GM12878 (cell line): ENCODE results near the gene CCNY. TPM values are rescaled to one million over a fixed set of nuclear protein-coding genes. Genes with fewer than 3 reads are reported as not detected.

Experiments used
- ATAC-seq: fragments of 200-7000 bp; cut with Tn5 transposase; 3 replicates; pipeline ENCODE4 v1.9.1; 2020; ENCODE audit warnings: mild to moderate bottlenecking, moderate library complexity
- BruUV-seq: library from RNA; stranded (reverse); fragments of 400-500 nt; replicated peaks from 2 replicates; lab custom pipeline; 2021; lab: Mats Ljungman, UMichigan
- CTCF ChIA-PET: fragments of 300-600 bp; sonication (Branson Sonifier 250); formaldehyde crosslinking; extraction: SDS; loops from one replicate; lab custom pipeline; 2021; ENCODE audit warnings: inconsistent platforms; lab: Yijun Ruan, JAX
- POLR2A ChIA-PET: fragments of 350-600 bp; formaldehyde crosslinking; extraction: SDS; loops from one replicate; lab custom pipeline; 2021; ENCODE audit warnings: inconsistent platforms; lab: Charles Lee
- RAD21 ChIA-PET: fragments of 300-600 bp; sonication (Branson Sonifier 250); formaldehyde crosslinking; loops from one replicate; lab custom pipeline; 2023; ENCODE audit warnings: antibody characterized with exemption; ENCODE audit not compliant: unreplicated experiment; lab: Charles Lee
- SMC1A ChIA-PET: fragments of 300-600 bp; sonication (Branson Sonifier 250); formaldehyde crosslinking; loops from one replicate; lab custom pipeline; 2023; ENCODE audit not compliant: unreplicated experiment, uncharacterized antibody; lab: Charles Lee
- DNase-seq: peaks from one replicate; pipeline ENCODE4 v3.0.0-alpha.2; 2011; ENCODE audit warnings: low read depth, low spot score
- FAIRE-seq: peaks from 3 replicates; lab custom pipeline; 2011; peaks lifted over from hg19 to GRCh38; lab: Jason Lieb, UNC
- H2AFZ ChIP-seq: 2 replicates; pipeline ENCODE4 v1.6.0; 2011; ENCODE audit warnings: low read depth, low read length, control low read depth; ENCODE audit not compliant: control insufficient read depth
- H3K27ac ChIP-seq: 2 replicates; pipeline ENCODE4 v1.5.1; 2011; ENCODE audit warnings: control low read depth; ENCODE audit not compliant: control insufficient read depth, insufficient read depth
- H3K27me3 ChIP-seq, 2 experiments: replicated peaks in 1 of 2; 2 replicates each; pipeline versions ENCODE4 v1.6.0 to v1.6.1; 2011; ENCODE audit warnings: low read length in 1 of 2; ENCODE audit not compliant: control insufficient read depth in 2 of 2, insufficient read depth in 2 of 2
- H3K36me3 ChIP-seq, 2 experiments: 2 replicates each; pipeline ENCODE4 v1.5.1; 2011; ENCODE audit warnings: low read length in 1 of 2; ENCODE audit not compliant: control insufficient read depth in 2 of 2, insufficient read depth in 2 of 2
- H3K4me1 ChIP-seq: 2 replicates; pipeline ENCODE4 v1.6.1; 2011; ENCODE audit warnings: mild to moderate bottlenecking, low read length, moderate library complexity, mixed read lengths; ENCODE audit not compliant: control insufficient read depth, insufficient read depth
- H3K4me2 ChIP-seq: 2 replicates; pipeline ENCODE4 v1.6.0; 2011; ENCODE audit warnings: control low read depth; ENCODE audit not compliant: control insufficient read depth, insufficient read depth
- H3K4me3 ChIP-seq: fragments of 200-600 bp; sonication (generic); 2 replicates; pipeline ENCODE4 v1.5.1; 2016
- H3K79me2 ChIP-seq: 2 replicates; pipeline ENCODE4 v1.6.0; 2011; ENCODE audit warnings: low read length; ENCODE audit not compliant: control insufficient read depth, insufficient read depth
- H3K9ac ChIP-seq: 2 replicates; pipeline ENCODE4 v1.8.0; 2011; ENCODE audit warnings: low read length, control low read depth, mixed read lengths; ENCODE audit not compliant: control insufficient read depth, insufficient read depth
- H3K9me3 ChIP-seq: replicated peaks from 3 replicates; pipeline ENCODE4 v1.5.1; 2011; ENCODE audit warnings: mild to moderate bottlenecking, low read length; ENCODE audit not compliant: control insufficient read depth, insufficient read depth
- H4K20me1 ChIP-seq: 2 replicates; pipeline ENCODE4 v1.6.0; 2011; ENCODE audit not compliant: control insufficient read depth, insufficient read depth
- SMAD5 ChIP-seq: IDR thresholded peaks from 2 replicates; pipeline ENCODE4 v1.6.1; 2016; ENCODE audit warnings: antibody characterized with exemption, low read depth
- ZNF687 ChIP-seq: fragments of 450-650 bp; IDR thresholded peaks from 2 replicates; pipeline ENCODE4 v1.6.1; 2017; ENCODE audit warnings: mild to moderate bottlenecking, moderate library complexity
- WGBS: methylation state at CpG from one replicate; pipeline ENCODE4 v1.1.6; 2016; ENCODE audit warnings: low lambda C conversion rate; ENCODE audit not compliant: insufficient replicate concordance, insufficient coverage; ENCODE audit errors: missing lambda C conversion rate; 5-methylcytosine and 5-hydroxymethylcytosine counted together
- in situ Hi-C: fragments of 300-500 bp; cut with MboI; formaldehyde crosslinking; loops from 9 replicates; pipeline ENCODE4 v1.14.3; 2018; ENCODE audit warnings: mixed read lengths
- intact Hi-C: fragments of 100-400 bp; cut with micrococcal nuclease; formaldehyde crosslinking; loops from one replicate; pipeline ENCODE4 v1.14.2; 2022; ENCODE audit not compliant: unreplicated experiment
- polyA plus RNA-seq, 11 experiments: library from polyadenylated mRNA; depleted of rRNA in 4 of 11; unstranded in 6 of 11; stranded (reverse) in 5 of 11; fragments of >200 nt; fragmentation: Nextera tagmentation in 4 of 11; fragmentation: Illumina TruSeq in 1 of 11; extraction: Ambion mirVana in 4 of 11; extraction: Trizol in 1 of 11; gene quantifications; 1 replicate in 1 of 11; 2 replicates in 10 of 11; pipeline versions ENCODE4 v1.2.1 to v1.2.3, GENCODE V29; 2011 to 2016; ENCODE audit warnings: inconsistent platforms in 2 of 11, missing spikeins in 2 of 11, low read depth in 1 of 11
- total RNA-seq, 4 experiments: library from RNA; depleted of rRNA in 3 of 4; stranded (reverse); fragments of >200 nt in 3 of 4; fragmentation: Illumina TruSeq in 1 of 4; extraction: Trizol in 1 of 4; gene quantifications; 2 replicates each; pipeline versions ENCODE4 v1.2.1 to v1.2.3, GENCODE V29; 2013 to 2021
- TF ChIP-seq, protein P1 (sequence below): fragments of 450-650 bp; IDR thresholded peaks from 2 replicates; pipeline ENCODE4 v1.6.1; 2017; ENCODE audit warnings: mild to moderate bottlenecking, low read depth, inconsistent platforms; ENCODE audit not compliant: poor library complexity, severe bottlenecking

CCNY gene
- total and polyA plus RNA-seq, 10 of the 15 experiments (the other 5 are each of a cell fraction or from before 2014, with no cell fraction given): 3.6 to 50.0 (median 26.1) TPM

GRCh38 chr10:35388197-35388596 is 51.9 kb downstream of the CCNY start (continued):
- TF ChIP-seq, protein P1, sequence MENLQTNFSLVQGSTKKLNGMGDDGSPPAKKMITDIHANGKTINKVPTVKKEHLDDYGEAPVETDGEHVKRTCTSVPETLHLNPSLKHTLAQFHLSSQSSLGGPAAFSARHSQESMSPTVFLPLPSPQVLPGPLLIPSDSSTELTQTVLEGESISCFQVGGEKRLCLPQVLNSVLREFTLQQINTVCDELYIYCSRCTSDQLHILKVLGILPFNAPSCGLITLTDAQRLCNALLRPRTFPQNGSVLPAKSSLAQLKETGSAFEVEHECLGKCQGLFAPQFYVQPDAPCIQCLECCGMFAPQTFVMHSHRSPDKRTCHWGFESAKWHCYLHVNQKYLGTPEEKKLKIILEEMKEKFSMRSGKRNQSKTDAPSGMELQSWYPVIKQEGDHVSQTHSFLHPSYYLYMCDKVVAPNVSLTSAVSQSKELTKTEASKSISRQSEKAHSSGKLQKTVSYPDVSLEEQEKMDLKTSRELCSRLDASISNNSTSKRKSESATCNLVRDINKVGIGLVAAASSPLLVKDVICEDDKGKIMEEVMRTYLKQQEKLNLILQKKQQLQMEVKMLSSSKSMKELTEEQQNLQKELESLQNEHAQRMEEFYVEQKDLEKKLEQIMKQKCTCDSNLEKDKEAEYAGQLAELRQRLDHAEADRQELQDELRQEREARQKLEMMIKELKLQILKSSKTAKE: no peak
- TF ChIP-seq, all 136 proteins: peak for 0

GRCh38 chr10:35388682-35389081 is 52.4 kb downstream of the CCNY start:
- CTCF ChIA-PET: interaction anchor here (0.6 to 1.5 kb wide), 3 partner anchors 9 to 836 kb away, joined by 3 to 5 read pairs (median 3); no protein-coding TSS in a partner anchor
- POLR2A ChIA-PET: no interaction called here
- Histone ChIP-seq H3K36me3 (no peaks in the 10 kb centered on the region; a peak in 1 of 4 replicates), H3K9ac (no peak overlapping the region), H3K4me2 (no peak overlapping the region), H3K79me2 (peaks cover 13% of the 10 kb centered on the region), H3K4me1 (peaks cover 12% of the 10 kb centered on the region), H3K9me3 (peaks cover 3% of the 10 kb centered on the region; the same call in 2 of the 3 replicates), H4K20me1 (no peaks in the 10 kb centered on the region), H2AFZ (no peak overlapping the region), H3K27me3 (no peaks in the 10 kb centered on the region), H3K27ac (no peak overlapping the region), H3K4me3 (no peak overlapping the region)
- intact Hi-C loops (no loop called here), in situ Hi-C loops (no loop called here)
- no TSS peak for BruUV-seq
- RAD21 ChIA-PET: no interaction called here
- SMC1A ChIA-PET: interaction anchor here (1.1 kb wide), 1 partner anchor 9 kb away, joined by 4 read pairs; no protein-coding TSS in a partner anchor
- ATAC-seq (no peak), FAIRE-seq (no peak), DNase-seq (no peak)
- no peak for TF ChIP-seq ZNF687
- no peak for TF ChIP-seq SMAD5
- WGBS: 100% methylated on average over 1 of the region's 1 CpG
